ENCODE measurements around the gene DOK5.

DNA sequence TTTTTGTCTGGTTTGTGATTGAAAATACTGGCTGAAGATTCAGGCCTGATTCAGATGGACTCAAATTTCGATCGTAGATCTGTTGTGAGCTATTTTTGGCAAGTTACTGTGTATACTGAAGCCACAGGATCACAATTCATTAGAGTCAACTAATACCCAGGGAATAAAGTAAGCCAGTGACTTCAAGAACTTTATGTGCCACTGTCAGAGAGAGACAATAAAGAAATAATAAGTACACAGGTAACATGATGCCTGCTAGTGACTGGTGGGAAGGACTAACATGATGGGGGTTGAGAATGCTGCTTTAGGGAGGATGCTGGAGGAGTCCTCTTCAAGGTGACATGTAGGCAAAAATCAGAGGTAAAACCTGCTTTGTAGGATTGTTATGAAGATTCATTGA, 215.9 kb downstream of the DOK5 start:
- TF ChIP-seq, protein P1, sequence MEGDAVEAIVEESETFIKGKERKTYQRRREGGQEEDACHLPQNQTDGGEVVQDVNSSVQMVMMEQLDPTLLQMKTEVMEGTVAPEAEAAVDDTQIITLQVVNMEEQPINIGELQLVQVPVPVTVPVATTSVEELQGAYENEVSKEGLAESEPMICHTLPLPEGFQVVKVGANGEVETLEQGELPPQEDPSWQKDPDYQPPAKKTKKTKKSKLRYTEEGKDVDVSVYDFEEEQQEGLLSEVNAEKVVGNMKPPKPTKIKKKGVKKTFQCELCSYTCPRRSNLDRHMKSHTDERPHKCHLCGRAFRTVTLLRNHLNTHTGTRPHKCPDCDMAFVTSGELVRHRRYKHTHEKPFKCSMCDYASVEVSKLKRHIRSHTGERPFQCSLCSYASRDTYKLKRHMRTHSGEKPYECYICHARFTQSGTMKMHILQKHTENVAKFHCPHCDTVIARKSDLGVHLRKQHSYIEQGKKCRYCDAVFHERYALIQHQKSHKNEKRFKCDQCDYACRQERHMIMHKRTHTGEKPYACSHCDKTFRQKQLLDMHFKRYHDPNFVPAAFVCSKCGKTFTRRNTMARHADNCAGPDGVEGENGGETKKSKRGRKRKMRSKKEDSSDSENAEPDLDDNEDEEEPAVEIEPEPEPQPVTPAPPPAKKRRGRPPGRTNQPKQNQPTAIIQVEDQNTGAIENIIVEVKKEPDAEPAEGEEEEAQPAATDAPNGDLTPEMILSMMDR (IDR thresholded peaks at IDR 0.05) = no peak
- TF ChIP-seq POLR2A (IDR thresholded peaks at IDR 0.05) (no peak), POLR2AphosphoS5 (IDR thresholded peaks at IDR 0.05) (no peak)

Measured in prostate gland (tissue), 2 donors.